Stimulated activated CD8-positive, alpha-beta memory T cell treated with anti-CD3 and anti-CD28 coated beads, Interleukin-4, amount 100 ng/mL, for 48 hours (primary cell): Measurements from ENCODE around the gene SLC35E2B.
"Not testable (repeated sequence)": the region's sequence is repeated elsewhere in the genome, so short reads cannot be mapped to it uniquely, and the experiment has no call there.

Source experiments
- DNase-seq: peaks from one replicate; pipeline ENCODE4 v3.0.0-alpha.2; 2020

The SLC35E2B gene

GRCh38 chr1:1637479-1637875, 55.1 kb downstream of the SLC35E2B start:
- not testable (repeated sequence) for DNase-seq

- DNase-seq = not testable (repeated sequence)
These were observed 55.7 kb downstream of the SLC35E2B start for GRCh38 chr1:1636621-1637478.

- not testable (repeated sequence) for DNase-seq
These were observed 58.0 kb downstream of the SLC35E2B start for GRCh38 chr1:1634613-1635012.

GRCh38 chr1:1633409-1633808, 59.2 kb downstream of the SLC35E2B start:
- not testable (repeated sequence) for DNase-seq

- no peak for DNase-seq
These were observed 60.7 kb downstream of the SLC35E2B start, which contains the start of gene MMP23B for GRCh38 chr1:1631782-1632420. Gene MMP23B (plus strand): TSS chr1:1632173. CDS start chr1:1632219, 46 bp downstream.

GRCh38 chr1:1630965-1631781, 61.4 kb downstream of the SLC35E2B start:
- DNase-seq = peak; percentile 50

GRCh38 chr1:1630191-1630964, 62.2 kb downstream of the SLC35E2B start:
- peak; percentile 93 for DNase-seq

- peak; percentile 77 for DNase-seq
These were observed 63.0 kb downstream of the SLC35E2B start for GRCh38 chr1:1629430-1630190.

- DNase-seq = peak; percentile 69
These were observed 63.7 kb downstream of the SLC35E2B start for GRCh38 chr1:1628754-1629429.

GRCh38 chr1:1627829-1628753, 64.5 kb downstream of the SLC35E2B start:
- no peak for DNase-seq

- DNase-seq = no peak
These were observed 65.2 kb downstream of the SLC35E2B start for GRCh38 chr1:1627261-1627828.

GRCh38 chr1:1626207-1627141, 66.1 kb downstream of the SLC35E2B start:
- no peak for DNase-seq

GRCh38 chr1:1625824-1626206, 66.8 kb downstream of the SLC35E2B start:
- DNase-seq = no peak

- DNase-seq = no peak
These were observed 67.2 kb downstream of the SLC35E2B start for GRCh38 chr1:1625404-1625775.

- DNase-seq = no peak
These were observed 67.9 kb downstream of the SLC35E2B start for GRCh38 chr1:1624443-1625403.

GRCh38 chr1:1623631-1624442, 68.8 kb downstream of the SLC35E2B start:
- no peak for DNase-seq
